Liver (tissue), 9 donors: ENCODE data around the gene SLC7A11. TPM values are rescaled to one million over a fixed set of nuclear protein-coding genes. Genes with fewer than 3 reads are reported as not detected.
"Not testable (repeated sequence)": the region's sequence is repeated elsewhere in the genome, so short reads cannot be mapped to it uniquely, and the experiment has no call there.

Source experiments
- DNase-seq: peaks from one replicate; pipeline ENCODE4 v3.0.0-alpha.2; 2017; ENCODE audit warnings: low spot score
- H3K27ac ChIP-seq, 2 donors: one replicate each; pipeline ENCODE4 v1.7.0; 2013; ENCODE audit warnings: inconsistent platforms in 2 of 2, low read length in 2 of 2, control low read depth in 1 of 2, low read depth in 1 of 2, mild to moderate bottlenecking in 1 of 2
- H3K27me3 ChIP-seq, 4 donors: one replicate each; pipeline versions ENCODE4 v1.6.1 to v1.7.0; 2013; ENCODE audit warnings: low read length in 3 of 4, inconsistent platforms in 1 of 4, mild to moderate bottlenecking in 1 of 4, moderate library complexity in 1 of 4; ENCODE audit not compliant: control insufficient read depth in 4 of 4, insufficient read depth in 4 of 4
- H3K36me3 ChIP-seq, 4 donors: one replicate each; pipeline versions ENCODE4 v1.6.1 to v1.7.0; 2013; ENCODE audit warnings: low read length in 3 of 4, mild to moderate bottlenecking in 3 of 4, low read depth in 1 of 4, moderate library complexity in 1 of 4; ENCODE audit not compliant: control insufficient read depth in 4 of 4, insufficient read depth in 3 of 4
- H3K4me1 ChIP-seq, 4 donors: one replicate each; pipeline versions ENCODE4 v1.6.1 to v1.7.0; 2013; ENCODE audit warnings: low read length in 3 of 4, mild to moderate bottlenecking in 3 of 4, moderate library complexity in 1 of 4; ENCODE audit not compliant: control insufficient read depth in 4 of 4, insufficient read depth in 4 of 4
- H3K4me3 ChIP-seq, 3 donors: one replicate each; pipeline versions ENCODE4 v1.6.1 to v1.7.0; 2013; ENCODE audit warnings: low read length in 3 of 3, control low read depth in 1 of 3, low read depth in 1 of 3, mild to moderate bottlenecking in 1 of 3
- H3K9ac ChIP-seq, 2 donors: one replicate each; pipeline ENCODE4 v1.7.0; 2013; ENCODE audit warnings: low read length in 2 of 2, mild to moderate bottlenecking in 2 of 2, moderate library complexity in 2 of 2, control low read depth in 1 of 2, low read depth in 1 of 2
- H3K9me3 ChIP-seq, 4 donors: one replicate each; pipeline versions ENCODE4 v1.6.1 to v1.7.0; 2013; ENCODE audit warnings: low read length in 3 of 4; ENCODE audit not compliant: control insufficient read depth in 4 of 4
- EGR1 ChIP-seq, 2 donors: IDR thresholded peaks; 2 replicates each; pipeline ENCODE4 v1.6.1; 2016 to 2018; ENCODE audit warnings: antibody characterized with exemption in 2 of 2, low read depth in 2 of 2
- FOXA2 ChIP-seq: IDR thresholded peaks from 2 replicates; pipeline ENCODE4 v1.6.1; 2016; ENCODE audit warnings: antibody characterized with exemption
- JUND ChIP-seq, 2 donors: IDR thresholded peaks; 2 replicates each; pipeline ENCODE4 v1.6.1; 2016; ENCODE audit warnings: antibody characterized with exemption in 2 of 2
- NR2F2 ChIP-seq: IDR thresholded peaks from 2 replicates; pipeline ENCODE4 v1.6.1; 2016; ENCODE audit warnings: antibody characterized with exemption
- RXRA ChIP-seq, 2 donors: IDR thresholded peaks; 2 replicates each; pipeline ENCODE4 v1.6.1; 2017 to 2018; ENCODE audit warnings: antibody characterized with exemption in 2 of 2, mild to moderate bottlenecking in 1 of 2
- YY1 ChIP-seq: IDR thresholded peaks from 2 replicates; pipeline ENCODE4 v1.6.1; 2016; ENCODE audit warnings: antibody characterized with exemption, mild to moderate bottlenecking
- WGBS: extraction: QIAGEN DNeasy Blood & Tissue Kit; methylation state at CpG from one replicate; pipeline ENCODE4 v1.1.7; 2013; 5-methylcytosine and 5-hydroxymethylcytosine counted together
- polyA plus RNA-seq, 2 donors: library from polyadenylated mRNA; stranded (reverse) in 1 of 2; unstranded in 1 of 2; fragments of 200-250 nt in 1 of 2; fragments of >200 nt in 1 of 2; fragmentation: Nextera tagmentation in 1 of 2; extraction: Ambion mirVana in 1 of 2; gene quantifications; one replicate each; pipeline versions ENCODE4 v1.2.1 to v1.2.3, GENCODE V29; 2013 to 2015
- total RNA-seq, 2 donors: library from RNA; depleted of rRNA; stranded (reverse); fragments of >200 nt; gene quantifications; one replicate each; pipeline ENCODE4 v1.2.3, GENCODE V29; 2014
- TF ChIP-seq, protein P1 (sequence below): fragments of 150-350 bp; IDR thresholded peaks from 2 replicates; pipeline ENCODE4 v1.5.1; 2017; ENCODE audit warnings: improper control_type of control experiment, low read depth, low read length; ENCODE audit not compliant: missing input control
- TF ChIP-seq, protein P2 (sequence below): IDR thresholded peaks from 2 replicates; pipeline ENCODE4 v1.6.1; 2016; ENCODE audit warnings: antibody characterized with exemption
- TF ChIP-seq, protein P3 (sequence below): IDR thresholded peaks from 2 replicates; pipeline ENCODE4 v1.6.1; 2016; ENCODE audit warnings: antibody characterized with exemption
- donor health status: healthy.
- donor health status: healthy.
- donor health status: healthy.
- donor health status: healthy.
- donor health status: healthy.

The SLC7A11 gene
- total and polyA plus RNA-seq, 4 donors: 0.02 to 1.9 (median 0.29) TPM

DNA sequence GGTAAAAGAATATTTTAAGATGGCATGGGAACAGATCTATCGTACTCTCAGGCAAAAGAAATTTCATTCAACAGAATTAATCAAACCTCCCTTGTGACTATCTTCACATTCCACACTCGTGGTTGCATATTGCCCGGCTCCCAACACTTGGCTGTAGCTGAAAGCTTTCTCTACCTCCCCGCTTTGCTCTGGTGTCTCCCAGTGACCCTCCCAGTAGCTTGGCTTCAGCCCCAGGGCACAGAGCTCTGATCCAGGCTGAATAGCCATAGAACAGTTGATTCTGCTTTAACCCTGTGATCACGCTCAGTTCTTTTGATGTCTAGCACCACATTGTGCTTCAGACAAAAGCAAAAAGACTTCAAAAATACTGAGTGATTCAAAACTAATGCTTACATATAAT is 24.6 kb downstream of the SLC7A11 start:
- H3K9me3 ChIP-seq: no peaks in the 10 kb centered on the region
- H3K27ac ChIP-seq: no peak overlapping the region
- no peaks in the 10 kb centered on the region for H3K4me1 ChIP-seq
- TF ChIP-seq FOXA2: no peak
- no peaks in the 10 kb centered on the region for H3K27me3 ChIP-seq
- WGBS: 89% methylated on average over 5 of the region's 5 CpGs
- H3K9ac ChIP-seq: no peak overlapping the region
- H3K4me3 ChIP-seq: no peak overlapping the region
- no peak for DNase-seq
- no peaks in the 10 kb centered on the region for H3K36me3 ChIP-seq

DNA sequence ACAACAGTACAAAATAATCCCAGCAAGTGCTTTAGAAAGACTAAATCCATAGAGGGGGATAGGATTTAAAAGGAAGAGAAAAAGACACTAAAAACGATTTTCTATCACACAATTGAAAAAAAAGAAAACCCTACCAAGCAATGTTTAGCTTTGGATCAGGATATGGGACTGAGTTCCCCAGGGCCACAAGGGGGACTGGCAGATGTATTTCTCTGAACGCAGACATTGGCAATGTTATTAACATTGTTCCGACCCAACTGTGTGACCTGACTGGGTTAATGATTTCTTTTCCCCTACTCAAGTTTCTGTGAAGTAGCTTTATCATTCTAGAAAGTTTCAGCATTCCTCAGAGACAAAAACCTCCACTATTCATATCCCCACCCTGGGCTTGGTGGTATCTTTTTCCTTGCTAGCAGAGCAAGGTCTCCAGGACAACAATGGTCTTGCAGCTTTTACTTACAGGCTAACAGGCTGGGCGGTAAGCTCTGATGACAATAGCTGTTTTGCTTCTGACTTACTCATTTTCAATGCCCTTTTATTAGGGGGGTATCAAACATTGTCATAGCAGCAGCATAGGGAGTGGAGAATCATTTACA is 25.8 kb downstream of the SLC7A11 start:
- no peaks in the 10 kb centered on the region for H3K36me3 ChIP-seq
- TF ChIP-seq, protein P1, sequence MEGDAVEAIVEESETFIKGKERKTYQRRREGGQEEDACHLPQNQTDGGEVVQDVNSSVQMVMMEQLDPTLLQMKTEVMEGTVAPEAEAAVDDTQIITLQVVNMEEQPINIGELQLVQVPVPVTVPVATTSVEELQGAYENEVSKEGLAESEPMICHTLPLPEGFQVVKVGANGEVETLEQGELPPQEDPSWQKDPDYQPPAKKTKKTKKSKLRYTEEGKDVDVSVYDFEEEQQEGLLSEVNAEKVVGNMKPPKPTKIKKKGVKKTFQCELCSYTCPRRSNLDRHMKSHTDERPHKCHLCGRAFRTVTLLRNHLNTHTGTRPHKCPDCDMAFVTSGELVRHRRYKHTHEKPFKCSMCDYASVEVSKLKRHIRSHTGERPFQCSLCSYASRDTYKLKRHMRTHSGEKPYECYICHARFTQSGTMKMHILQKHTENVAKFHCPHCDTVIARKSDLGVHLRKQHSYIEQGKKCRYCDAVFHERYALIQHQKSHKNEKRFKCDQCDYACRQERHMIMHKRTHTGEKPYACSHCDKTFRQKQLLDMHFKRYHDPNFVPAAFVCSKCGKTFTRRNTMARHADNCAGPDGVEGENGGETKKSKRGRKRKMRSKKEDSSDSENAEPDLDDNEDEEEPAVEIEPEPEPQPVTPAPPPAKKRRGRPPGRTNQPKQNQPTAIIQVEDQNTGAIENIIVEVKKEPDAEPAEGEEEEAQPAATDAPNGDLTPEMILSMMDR: no peak
- H3K27me3 ChIP-seq: no peaks in the 10 kb centered on the region
- WGBS: 63% methylated on average over 4 of the region's 4 CpGs
- H3K4me3 ChIP-seq: no peak overlapping the region
- H3K4me1 ChIP-seq: no peaks in the 10 kb centered on the region
- no peak for DNase-seq
- no peak overlapping the region for H3K9ac ChIP-seq
- H3K27ac ChIP-seq: no peak overlapping the region
- no peaks in the 10 kb centered on the region for H3K9me3 ChIP-seq

DNA sequence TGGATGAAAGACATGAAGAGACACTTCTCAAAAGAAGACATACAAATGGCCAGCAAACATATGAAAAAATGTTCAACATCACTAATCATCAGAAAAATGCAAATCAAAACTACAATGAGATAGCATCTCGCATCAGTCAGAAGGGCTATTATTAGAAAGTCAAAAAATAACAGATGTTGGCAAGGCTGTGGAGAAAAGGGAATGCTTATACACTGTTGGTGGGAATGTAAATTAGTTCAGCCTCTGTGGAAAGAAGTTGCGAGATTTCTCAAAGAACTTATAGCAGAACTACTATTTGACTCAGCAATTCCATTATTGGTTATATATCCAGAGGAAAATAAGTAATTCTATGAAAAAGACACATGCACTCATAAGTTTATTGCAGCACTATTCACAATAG is 31.6 kb downstream of the SLC7A11 start:
- 86% methylated on average over 2 of the region's 2 CpGs for WGBS
- not testable (repeated sequence) for H3K27me3 ChIP-seq, H3K9ac ChIP-seq, H3K4me3 ChIP-seq, H3K9me3 ChIP-seq, H3K4me1 ChIP-seq, H3K27ac ChIP-seq, DNase-seq, H3K36me3 ChIP-seq

DNA sequence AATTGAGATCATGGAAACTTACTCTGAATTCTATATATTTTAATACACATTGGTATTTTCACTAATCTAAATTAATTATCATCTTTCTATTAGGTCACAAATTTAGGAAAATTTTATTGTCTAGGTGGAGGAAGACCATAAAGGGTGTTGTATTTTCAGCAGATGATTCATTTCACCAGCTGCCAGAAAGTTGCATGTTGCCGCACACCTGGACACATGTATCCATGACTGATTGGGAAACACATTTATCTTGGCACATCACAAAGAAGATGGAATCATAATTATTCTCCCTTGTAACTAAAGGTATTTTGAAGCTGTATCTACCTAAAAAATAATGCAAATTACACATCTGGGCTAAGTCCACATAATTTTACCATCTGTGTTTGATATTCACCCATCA is 33.1 kb downstream of the SLC7A11 start:
- WGBS: 94% methylated on average over 1 of the region's 1 CpG
- Histone ChIP-seq H3K4me3 (no peak overlapping the region), H3K9me3 (no peaks in the 10 kb centered on the region), H3K27ac (no peak overlapping the region), H3K4me1 (no peaks in the 10 kb centered on the region), H3K27me3 (no peaks in the 10 kb centered on the region), H3K9ac (no peak overlapping the region), H3K36me3 (no peaks in the 10 kb centered on the region)
- TF ChIP-seq YY1 (no peak), RXRA (IDR thresholded peaks at IDR 0.05) (no peak), EGR1 (IDR thresholded peaks at IDR 0.05; ENCODE audit: low read depth in 2 of 2) (no peak), NR2F2 (no peak), JUND (IDR thresholded peaks at IDR 0.05) (no peak), FOXA2 (no peak)
- TF ChIP-seq, protein P2, sequence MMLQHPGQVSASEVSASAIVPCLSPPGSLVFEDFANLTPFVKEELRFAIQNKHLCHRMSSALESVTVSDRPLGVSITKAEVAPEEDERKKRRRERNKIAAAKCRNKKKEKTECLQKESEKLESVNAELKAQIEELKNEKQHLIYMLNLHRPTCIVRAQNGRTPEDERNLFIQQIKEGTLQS: no peak
- TF ChIP-seq, protein P3, sequence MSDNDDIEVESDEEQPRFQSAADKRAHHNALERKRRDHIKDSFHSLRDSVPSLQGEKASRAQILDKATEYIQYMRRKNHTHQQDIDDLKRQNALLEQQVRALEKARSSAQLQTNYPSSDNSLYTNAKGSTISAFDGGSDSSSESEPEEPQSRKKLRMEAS: no peak
- no peak for DNase-seq
